MM.1S (cell line): ENCODE data around the gene NDUFV2.

Experiments used
- DNase-seq: peaks from one replicate; pipeline ENCODE4 v3.0.0-alpha.2; 2015
- H2AFZ ChIP-seq: fragments of 300-600 bp; sonication (generic); 2 replicates; pipeline ENCODE4 v1.6.0; 2016; ENCODE audit warnings: antibody characterized with exemption, low read length
- H3F3A ChIP-seq: fragments of 300-600 bp; sonication (generic); 2 replicates; pipeline ENCODE4 v1.6.1; 2016; ENCODE audit warnings: mild to moderate bottlenecking, antibody characterized with exemption, low read length, moderate library complexity, mixed read lengths; ENCODE audit not compliant: insufficient read depth
- H3K27ac ChIP-seq: fragments of 300-600 bp; sonication (generic); 2 replicates; pipeline ENCODE4 v1.5.1; 2016; ENCODE audit warnings: mild to moderate bottlenecking, low read length
- H3K27me3 ChIP-seq: fragments of 300-600 bp; sonication (generic); replicated peaks from 2 replicates; pipeline ENCODE4 v1.6.0; 2016; ENCODE audit warnings: low read length; ENCODE audit not compliant: insufficient read depth
- H3K36me3 ChIP-seq: fragments of 300-600 bp; sonication (generic); replicated peaks from 2 replicates; pipeline ENCODE4 v1.6.1; 2016; ENCODE audit warnings: mild to moderate bottlenecking, low read length, mixed read lengths; ENCODE audit not compliant: insufficient read depth
- H3K4me1 ChIP-seq: fragments of 300-600 bp; sonication (generic); 2 replicates; pipeline ENCODE4 v1.6.1; 2016; ENCODE audit warnings: low read length, mixed read lengths
- H3K4me2 ChIP-seq: fragments of 300-600 bp; sonication (generic); 2 replicates; pipeline ENCODE4 v1.6.0; 2016; ENCODE audit warnings: low read depth, low read length
- H3K4me3 ChIP-seq: fragments of 300-600 bp; sonication (generic); 2 replicates; pipeline ENCODE4 v1.5.1; 2016; ENCODE audit warnings: low read length, mixed read lengths
- H3K79me2 ChIP-seq: fragments of 300-600 bp; sonication (generic); 2 replicates; pipeline ENCODE4 v1.6.1; 2016; ENCODE audit warnings: mixed run types, low read length, mixed read lengths
- H3K9ac ChIP-seq: fragments of 300-600 bp; sonication (generic); 2 replicates; pipeline ENCODE4 v1.6.1; 2016; ENCODE audit warnings: low read length, mixed read lengths
- H3K9me2 ChIP-seq: fragments of 300-600 bp; sonication (generic); replicated peaks from 2 replicates; pipeline ENCODE4 v1.6.1; 2016; ENCODE audit warnings: mild to moderate bottlenecking, low read length, mixed read lengths; ENCODE audit not compliant: insufficient read depth
- H3K9me3 ChIP-seq: fragments of 300-600 bp; sonication (generic); replicated peaks from 2 replicates; pipeline ENCODE4 v1.6.1; 2016; ENCODE audit warnings: mild to moderate bottlenecking, low read length, mixed read lengths; ENCODE audit not compliant: insufficient read depth
- H4K20me1 ChIP-seq: fragments of 300-600 bp; sonication (generic); 2 replicates; pipeline ENCODE4 v1.6.1; 2016; ENCODE audit warnings: mild to moderate bottlenecking, low read length, moderate library complexity, mixed read lengths; ENCODE audit not compliant: insufficient read depth
- CTCF ChIP-seq: fragments of 300-600 bp; sonication (generic); IDR thresholded peaks from 2 replicates; pipeline ENCODE4 v1.5.1; 2016; ENCODE audit warnings: antibody characterized with exemption, low read length, mixed read lengths
- EZH2 ChIP-seq: fragments of 300-600 bp; sonication (generic); optimal IDR thresholded peaks from 2 replicates; pipeline ENCODE3; 2017; ENCODE audit warnings: low read depth, mild to moderate bottlenecking, antibody characterized with exemption, low read length, mixed read lengths
- EZH2phosphoT487 ChIP-seq: fragments of 300-600 bp; sonication (generic); IDR thresholded peaks from 2 replicates; pipeline ENCODE4 v1.6.1; 2018; ENCODE audit warnings: antibody characterized with exemption, low read length

The NDUFV2 gene

GRCh38 chr18:9135081-9135911 lies 32.8 kb downstream of the NDUFV2 start:
- peak overlapping the region; percentile 97 for H3K27ac ChIP-seq
- H3K9me2 ChIP-seq: no peaks in the 10 kb centered on the region
- no peak for DNase-seq
- H4K20me1 ChIP-seq: no peaks in the 10 kb centered on the region
- no peaks in the 10 kb centered on the region for H3K9me3 ChIP-seq
- H2AFZ ChIP-seq: no peak overlapping the region
- no peaks in the 10 kb centered on the region for H3K27me3 ChIP-seq
- peak overlapping the region; percentile 78 for H3K4me3 ChIP-seq
- peaks cover 25% of the 10 kb centered on the region for H3K4me1 ChIP-seq
- peaks cover 92% of the 10 kb centered on the region for H3K79me2 ChIP-seq
- peak overlapping the region; percentile 88 for H3K9ac ChIP-seq
- TF ChIP-seq EZH2 (no peak), CTCF (no peak), EZH2phosphoT487 (no peak)
- H3K36me3 ChIP-seq: peaks cover 46% of the 10 kb centered on the region; the same call in 1 of the 2 replicates
- H3F3A ChIP-seq: peaks cover 89% of the 10 kb centered on the region
- peak overlapping the region; percentile 85 for H3K4me2 ChIP-seq

- Histone ChIP-seq H3K4me3 (peak overlapping the region; percentile 78), H3F3A (peaks cover 89% of the 10 kb centered on the region), H3K27me3 (no peaks in the 10 kb centered on the region), H4K20me1 (no peaks in the 10 kb centered on the region), H3K9me2 (no peaks in the 10 kb centered on the region), H3K9me3 (no peaks in the 10 kb centered on the region), H3K4me2 (peak overlapping the region; percentile 85), H2AFZ (no peak overlapping the region), H3K27ac (peak overlapping the region; percentile 97), H3K79me2 (peaks cover 92% of the 10 kb centered on the region), H3K4me1 (peaks cover 23% of the 10 kb centered on the region), H3K36me3 (peaks cover 42% of the 10 kb centered on the region; the same call in 1 of the 2 replicates), H3K9ac (peak overlapping the region; percentile 88)
- peak; percentile 93 for DNase-seq
- TF ChIP-seq CTCF (no peak), EZH2 (no peak), EZH2phosphoT487 (no peak)
Observed at GRCh38 chr18:9135912-9136314, 33.4 kb downstream of the NDUFV2 start.

GRCh38 chr18:9136315-9137155 lies 34.0 kb downstream of the NDUFV2 start, which contains the start of gene ANKRD12:
ANKRD12 (plus strand) TSS chr18:9136781; CDS start chr18:9182433, 45,652 bp downstream.
- Histone ChIP-seq H4K20me1 (no peaks in the 10 kb centered on the region), H3K4me3 (peak within 1 kb of the TSS; percentile 89), H3K79me2 (peaks cover 92% of the 10 kb centered on the region), H3K4me2 (peak within 1 kb of the TSS; percentile 86), H3K36me3 (peaks cover 36% of the 10 kb centered on the region; the same call in 1 of the 2 replicates), H3F3A (peaks cover 89% of the 10 kb centered on the region), H3K27ac (peak within 1 kb of the TSS; percentile 97), H3K9me3 (no peaks in the 10 kb centered on the region), H2AFZ (no peak within 1 kb of the TSS), H3K9ac (peak within 1 kb of the TSS; percentile 96), H3K9me2 (no peaks in the 10 kb centered on the region), H3K4me1 (peaks cover 22% of the 10 kb centered on the region), H3K27me3 (no peaks in the 10 kb centered on the region)
- DNase-seq: peak; percentile 98
- TF ChIP-seq EZH2 (no peak), CTCF (no peak), EZH2phosphoT487 (no peak)
